Smooth muscle cell (in vitro differentiated cells): ENCODE results near the gene UNC13A. TPM values are rescaled to one million over a fixed set of nuclear protein-coding genes. Genes with fewer than 3 reads are reported as not detected.

Source experiments
- DNase-seq: peaks from one replicate; lab custom pipeline; 2025; ENCODE audit not compliant: unreplicated experiment; lab: John Stamatoyannopoulos, UW
- H2AFZ ChIP-seq: fragments of 200-600 bp; sonication (generic); 2 replicates; pipeline ENCODE4 v1.6.0; 2016; ENCODE audit warnings: antibody characterized with exemption, low read depth, mild to moderate bottlenecking
- H3F3A ChIP-seq: fragments of 200-600 bp; sonication (generic); 2 replicates; pipeline ENCODE4 v1.6.0; 2017; ENCODE audit warnings: antibody characterized with exemption, low read depth
- H3K27ac ChIP-seq: fragments of 200-600 bp; sonication (generic); 2 replicates; pipeline ENCODE4 v1.5.1; 2016; ENCODE audit warnings: low read depth, mild to moderate bottlenecking
- H3K27me3 ChIP-seq: fragments of 200-600 bp; sonication (generic); 2 replicates; pipeline ENCODE4 v1.6.1; 2016; ENCODE audit warnings: low read depth, mild to moderate bottlenecking
- H3K36me3 ChIP-seq: fragments of 200-600 bp; sonication (generic); 2 replicates; pipeline ENCODE4 v1.5.1; 2016; ENCODE audit warnings: low read depth
- H3K4me1 ChIP-seq: fragments of 200-600 bp; sonication (generic); 2 replicates; pipeline ENCODE4 v1.5.1; 2016; ENCODE audit warnings: low read depth
- H3K4me2 ChIP-seq: fragments of 200-600 bp; sonication (generic); 2 replicates; pipeline ENCODE4 v1.6.0; 2016; ENCODE audit warnings: mild to moderate bottlenecking
- H3K4me3 ChIP-seq: fragments of 200-600 bp; sonication (generic); 2 replicates; pipeline ENCODE4 v1.5.1; 2016; ENCODE audit warnings: mild to moderate bottlenecking
- H3K79me2 ChIP-seq: fragments of 200-600 bp; sonication (generic); 2 replicates; pipeline ENCODE4 v1.6.0; 2016; ENCODE audit warnings: low read depth, mild to moderate bottlenecking
- H3K9ac ChIP-seq: fragments of 200-600 bp; sonication (generic); 2 replicates; pipeline ENCODE4 v1.6.0; 2016; ENCODE audit warnings: low read depth
- H3K9me3 ChIP-seq: fragments of 200-600 bp; sonication (generic); replicated peaks from 2 replicates; pipeline ENCODE4 v1.5.1; 2016; ENCODE audit warnings: low read depth
- H4K20me1 ChIP-seq: fragments of 200-600 bp; sonication (generic); 2 replicates; pipeline ENCODE4 v1.6.0; 2016; ENCODE audit warnings: low read depth
- WGBS: methylation state at CpG from one replicate; pipeline ENCODE4 v1.1.7; 2016; ENCODE audit warnings: low lambda C conversion rate; 5-methylcytosine and 5-hydroxymethylcytosine counted together
- polyA plus RNA-seq: library from polyadenylated mRNA; unstranded; fragments of >200 nt; fragmentation: Nextera tagmentation; extraction: Ambion mirVana; gene quantifications from 2 replicates; pipeline ENCODE4 v1.2.1, GENCODE V29; 2016
- total RNA-seq: library from RNA; depleted of rRNA; stranded (reverse); fragments of >200 nt; gene quantifications from 2 replicates; pipeline ENCODE4 v1.2.3, GENCODE V29; 2014
- TF ChIP-seq, protein P1 (sequence below): fragments of 200-600 bp; sonication (generic); IDR thresholded peaks from 2 replicates; pipeline ENCODE4 v1.5.1; 2017; ENCODE audit warnings: borderline replicate concordance, mild to moderate bottlenecking, antibody characterized with exemption; ENCODE audit not compliant: insufficient read depth, poor library complexity, severe bottlenecking

UNC13A gene
- total and polyA plus RNA-seq, 2 experiments from 2014 or later: 0.21 to 2.1 TPM

DNA sequence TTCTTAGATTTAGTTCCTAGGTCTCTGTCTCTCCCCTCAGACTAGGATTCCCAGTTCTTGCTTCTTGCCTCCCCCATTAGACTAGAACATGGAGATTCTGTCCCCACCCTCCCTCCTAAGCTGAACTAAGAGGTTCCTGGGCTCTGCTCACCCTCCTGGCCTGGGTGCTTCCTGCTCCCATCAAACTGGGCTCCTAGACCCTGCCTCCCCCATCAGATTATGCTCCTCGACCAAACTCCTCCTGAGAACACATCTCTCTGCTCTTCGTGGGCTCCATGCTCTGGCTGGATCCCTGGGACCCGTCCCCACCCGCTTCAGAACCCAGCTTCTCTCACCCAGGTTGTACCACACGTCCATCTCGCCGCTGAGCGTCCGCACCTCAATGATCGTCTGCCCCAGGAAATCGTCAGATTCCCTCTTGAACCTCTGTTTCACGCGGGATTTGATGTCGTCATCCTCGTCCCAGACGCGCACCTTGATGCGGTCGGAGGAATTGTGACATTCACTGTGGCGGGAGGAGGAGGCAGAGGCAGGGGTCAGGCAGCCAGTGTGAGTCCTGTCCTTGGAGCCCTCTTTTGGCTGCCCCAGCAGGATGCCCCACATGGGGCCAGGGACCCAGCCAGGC is 42.7 kb downstream of the UNC13A start:
- TF ChIP-seq, protein P1, sequence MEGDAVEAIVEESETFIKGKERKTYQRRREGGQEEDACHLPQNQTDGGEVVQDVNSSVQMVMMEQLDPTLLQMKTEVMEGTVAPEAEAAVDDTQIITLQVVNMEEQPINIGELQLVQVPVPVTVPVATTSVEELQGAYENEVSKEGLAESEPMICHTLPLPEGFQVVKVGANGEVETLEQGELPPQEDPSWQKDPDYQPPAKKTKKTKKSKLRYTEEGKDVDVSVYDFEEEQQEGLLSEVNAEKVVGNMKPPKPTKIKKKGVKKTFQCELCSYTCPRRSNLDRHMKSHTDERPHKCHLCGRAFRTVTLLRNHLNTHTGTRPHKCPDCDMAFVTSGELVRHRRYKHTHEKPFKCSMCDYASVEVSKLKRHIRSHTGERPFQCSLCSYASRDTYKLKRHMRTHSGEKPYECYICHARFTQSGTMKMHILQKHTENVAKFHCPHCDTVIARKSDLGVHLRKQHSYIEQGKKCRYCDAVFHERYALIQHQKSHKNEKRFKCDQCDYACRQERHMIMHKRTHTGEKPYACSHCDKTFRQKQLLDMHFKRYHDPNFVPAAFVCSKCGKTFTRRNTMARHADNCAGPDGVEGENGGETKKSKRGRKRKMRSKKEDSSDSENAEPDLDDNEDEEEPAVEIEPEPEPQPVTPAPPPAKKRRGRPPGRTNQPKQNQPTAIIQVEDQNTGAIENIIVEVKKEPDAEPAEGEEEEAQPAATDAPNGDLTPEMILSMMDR: no peak
- Histone ChIP-seq H3K4me2 (no peak overlapping the region), H4K20me1 (no peaks in the 10 kb centered on the region), H3F3A (no peaks in the 10 kb centered on the region), H3K9me3 (no peaks in the 10 kb centered on the region), H3K9ac (no peak overlapping the region), H3K27ac (no peak overlapping the region), H3K4me1 (no peaks in the 10 kb centered on the region), H3K79me2 (no peaks in the 10 kb centered on the region), H2AFZ (no peak overlapping the region), H3K36me3 (no peaks in the 10 kb centered on the region), H3K4me3 (no peak overlapping the region), H3K27me3 (no peaks in the 10 kb centered on the region)
- DNase-seq: no peak
- WGBS: 95% methylated on average over 20 of the region's 20 CpGs

DNA sequence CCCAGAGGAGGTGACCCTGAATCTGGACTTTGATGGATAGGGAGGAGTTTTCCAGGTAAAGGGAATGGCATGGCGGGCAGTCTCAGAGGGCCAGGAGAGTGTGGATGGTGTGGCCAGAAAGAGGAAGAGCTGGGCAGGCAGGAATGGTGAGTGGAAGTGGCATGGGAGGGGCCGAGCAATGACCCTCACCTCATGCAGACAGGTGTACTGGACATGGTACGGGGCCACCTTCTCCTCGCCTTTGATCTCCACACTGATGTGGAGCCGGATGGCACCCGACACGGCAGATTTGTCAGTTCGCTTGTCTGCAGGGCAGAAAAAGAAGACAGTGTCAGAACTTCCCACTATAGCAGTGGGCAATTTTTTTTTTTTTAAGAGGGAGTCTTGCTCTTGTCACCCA is 45.5 kb downstream of the UNC13A start:
- Histone ChIP-seq H3K36me3 (no peaks in the 10 kb centered on the region), H3K4me2 (no peak overlapping the region), H3K9ac (no peak overlapping the region), H4K20me1 (no peaks in the 10 kb centered on the region), H3K4me3 (no peak overlapping the region), H3K27me3 (no peaks in the 10 kb centered on the region), H3K79me2 (no peaks in the 10 kb centered on the region), H3K27ac (no peak overlapping the region), H2AFZ (no peak overlapping the region), H3K4me1 (no peaks in the 10 kb centered on the region), H3F3A (no peaks in the 10 kb centered on the region), H3K9me3 (no peaks in the 10 kb centered on the region)
- DNase-seq: no peak
- TF ChIP-seq, protein P1: no peak
- 96% methylated on average over 8 of the region's 8 CpGs for WGBS

DNA sequence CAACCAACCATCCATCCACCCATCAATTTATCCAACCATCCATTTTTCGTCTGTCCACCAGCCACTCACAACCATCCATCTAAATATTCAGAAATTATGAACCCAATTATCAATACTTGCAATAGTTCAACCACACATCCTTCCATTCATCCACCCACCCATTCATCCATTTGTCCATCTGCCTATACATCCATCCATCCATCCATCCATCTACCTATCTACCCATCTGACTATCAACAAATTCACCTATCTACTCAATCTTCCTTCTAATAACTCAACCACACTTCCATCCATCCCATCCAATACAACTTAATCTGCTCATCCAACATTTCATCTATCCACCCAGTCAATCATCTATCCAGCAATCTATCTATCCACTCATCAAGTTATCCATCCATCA is 46.3 kb downstream of the UNC13A start:
- Histone ChIP-seq H3K36me3 (no peaks in the 10 kb centered on the region), H3K27ac (no peak overlapping the region), H3K4me1 (no peaks in the 10 kb centered on the region), H4K20me1 (no peaks in the 10 kb centered on the region), H3K27me3 (no peaks in the 10 kb centered on the region), H3K79me2 (no peaks in the 10 kb centered on the region), H3F3A (no peaks in the 10 kb centered on the region), H3K9me3 (no peaks in the 10 kb centered on the region), H2AFZ (no peak overlapping the region), H3K4me3 (no peak overlapping the region), H3K4me2 (no peak overlapping the region), H3K9ac (no peak overlapping the region)
- DNase-seq: no peak
- WGBS: 77% methylated on average over 1 of the region's 1 CpG
- TF ChIP-seq, protein P1: no peak

DNA sequence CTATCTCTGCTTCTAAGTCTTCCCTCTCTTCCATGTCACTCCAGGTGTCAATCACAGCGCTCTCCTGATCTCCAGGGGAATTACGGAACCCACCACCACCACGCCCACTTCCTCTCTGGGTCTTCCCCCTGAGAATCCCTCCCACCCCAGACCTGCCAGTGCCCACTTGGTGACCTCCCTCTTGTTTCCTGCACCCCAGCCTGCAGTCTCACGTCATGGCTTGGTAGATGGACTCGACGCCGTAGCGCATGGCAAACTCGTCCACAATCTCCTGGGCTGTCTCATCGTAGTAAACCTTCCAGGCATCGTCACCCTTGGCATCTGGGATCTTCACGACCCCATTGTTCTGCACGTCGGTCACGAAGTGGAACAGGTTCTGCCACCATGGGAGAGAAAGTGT is 47.0 kb downstream of the UNC13A start:
- Histone ChIP-seq H3K9me3 (no peaks in the 10 kb centered on the region), H3K27me3 (no peaks in the 10 kb centered on the region), H3K79me2 (no peaks in the 10 kb centered on the region), H3F3A (no peaks in the 10 kb centered on the region), H3K36me3 (no peaks in the 10 kb centered on the region), H3K4me1 (no peaks in the 10 kb centered on the region), H3K9ac (no peak overlapping the region), H3K4me2 (no peak overlapping the region), H2AFZ (no peak overlapping the region), H4K20me1 (no peaks in the 10 kb centered on the region), H3K4me3 (no peak overlapping the region), H3K27ac (no peak overlapping the region)
- TF ChIP-seq, protein P1: no peak
- DNase-seq: no peak
- 95% methylated on average over 15 of the region's 15 CpGs for WGBS
